Kidney (tissue), 14 donors: ENCODE data around the gene POLR1A. TPM values are rescaled to one million over a fixed set of nuclear protein-coding genes. Genes with fewer than 3 reads are reported as not detected.

ENCODE experiments used
- DNase-seq, 5 donors: peaks; one replicate each; pipeline ENCODE4 v3.0.0-alpha.2; 2013 to 2020
- FAIRE-seq: peaks from 2 replicates; lab custom pipeline; 2012; peaks lifted over from hg19 to GRCh38; lab: Jason Lieb, UNC
- H3K27ac ChIP-seq, 2 donors: one replicate each; pipeline ENCODE4 v1.7.0; 2013; ENCODE audit warnings: low read depth in 2 of 2, low read length in 2 of 2, inconsistent platforms in 1 of 2
- H3K27me3 ChIP-seq: one replicate; pipeline ENCODE4 v1.7.1; 2013; ENCODE audit warnings: low read length, inconsistent platforms; ENCODE audit not compliant: control insufficient read depth, insufficient read depth
- H3K36me3 ChIP-seq, 3 donors: one replicate each; pipeline versions ENCODE4 v1.7.0 to v1.7.1; 2013; ENCODE audit warnings: low read length in 3 of 3, control low read depth in 1 of 3, inconsistent platforms in 1 of 3; ENCODE audit not compliant: insufficient read depth in 3 of 3, control insufficient read depth in 2 of 3
- H3K4me1 ChIP-seq, 3 donors: one replicate each; pipeline versions ENCODE4 v1.7.0 to v1.7.1; 2013; ENCODE audit warnings: low read length in 3 of 3, inconsistent platforms in 1 of 3, low read depth in 1 of 3; ENCODE audit not compliant: control insufficient read depth in 2 of 3, insufficient read depth in 2 of 3
- H3K4me3 ChIP-seq, 3 donors: one replicate each; pipeline versions ENCODE4 v1.7.0 to v1.8.1; 2013; ENCODE audit warnings: low read length in 3 of 3, control low read depth in 1 of 3, inconsistent platforms in 1 of 3
- H3K9ac ChIP-seq, 3 donors: one replicate each; pipeline versions ENCODE4 v1.7.0 to v1.7.1; 2013; ENCODE audit warnings: low read length in 3 of 3, control low read depth in 1 of 3, inconsistent platforms in 1 of 3
- H3K9me3 ChIP-seq, 3 donors: one replicate each; pipeline versions ENCODE4 v1.7.0 to v1.7.1; 2013; ENCODE audit warnings: low read length in 3 of 3, control low read depth in 1 of 3, inconsistent platforms in 1 of 3; ENCODE audit not compliant: control insufficient read depth in 2 of 3, insufficient read depth in 1 of 3
- CTCF ChIP-seq: IDR thresholded peaks from 3 replicates; pipeline ENCODE4 v1.5.1; 2012; ENCODE audit warnings: mild to moderate bottlenecking, moderate library complexity, borderline replicate concordance; ENCODE audit not compliant: insufficient read depth; ENCODE audit errors: extremely low read depth
- intact Hi-C: fragments of 100-400 bp; cut with DNase I; formaldehyde crosslinking; loops from one replicate; pipeline ENCODE4 v1.11.1; 2022
- polyA plus RNA-seq: library from polyadenylated mRNA; stranded (reverse); fragments of 350-450 nt; fragmentation: Illumina TruSeq; extraction: RNeasy Lipid Tissue Mini Kit (QIAGEN cat#74804); gene quantifications from one replicate; pipeline ENCODE4 v1.2.3, GENCODE V29; 2014; ENCODE audit warnings: low read depth, low replicate concordance; ENCODE audit not compliant: insufficient read depth
- total RNA-seq: library from RNA; stranded (reverse); fragmentation: NEBNext Ultra II Directional; extraction: Animal tissue kit (Norgen Biotek cat#: 25700); gene quantifications from one replicate; pipeline ENCODE4 v1.2.1, GENCODE V29; 2021
- donor health status: control.
- donor health status: control.
- donor health status: control.
- donor health status: control.
- donor health status: control.
- donor health status: DM: yes; HTN: yes; CAD: no.
- donor health status: Normal renal cell carcinoma (clear cell type).

POLR1A gene
- total and polyA plus RNA-seq, 2 donors from 2014 or later = 3.4 to 33.7 TPM

GRCh38 chr2:85983766-85984165 lies 121.9 kb downstream of the POLR1A start:
- H3K9ac ChIP-seq = no peak overlapping the region
- H3K4me3 ChIP-seq = no peak overlapping the region
- intact Hi-C loops = no loop called here
- no peaks in the 10 kb centered on the region for H3K36me3 ChIP-seq
- no peaks in the 10 kb centered on the region for H3K27me3 ChIP-seq
- no peaks in the 10 kb centered on the region for H3K9me3 ChIP-seq
- H3K27ac ChIP-seq = no peak overlapping the region
- DNase-seq (no peak), FAIRE-seq (no peak)
- TF ChIP-seq CTCF = no peak
- H3K4me1 ChIP-seq = no peaks in the 10 kb centered on the region

GRCh38 chr2:85981579-85982247 lies 124.0 kb downstream of the POLR1A start:
- DNase-seq (no peak), FAIRE-seq (no peak)
- intact Hi-C loops = no loop called here
- no peaks in the 10 kb centered on the region for H3K36me3 ChIP-seq
- H3K9ac ChIP-seq = no peak overlapping the region
- H3K27me3 ChIP-seq = no peaks in the 10 kb centered on the region
- TF ChIP-seq CTCF = no peak
- H3K27ac ChIP-seq = no peak overlapping the region
- no peaks in the 10 kb centered on the region for H3K4me1 ChIP-seq
- H3K4me3 ChIP-seq = no peak overlapping the region
- H3K9me3 ChIP-seq = no peaks in the 10 kb centered on the region

- intact Hi-C loops = no loop called here
- DNase-seq (no peak), FAIRE-seq (no peak)
These were observed 126.6 kb downstream of the POLR1A start for GRCh38 chr2:85978883-85979780.

More at GRCh38 chr2:85978883-85979780, 126.6 kb downstream of the POLR1A start:
- H3K27me3 ChIP-seq = no peaks in the 10 kb centered on the region
- H3K4me1 ChIP-seq = no peaks in the 10 kb centered on the region
- TF ChIP-seq CTCF = no peak
- H3K4me3 ChIP-seq = no peak overlapping the region
- no peaks in the 10 kb centered on the region for H3K9me3 ChIP-seq
- H3K27ac ChIP-seq = no peak overlapping the region
- H3K36me3 ChIP-seq = no peaks in the 10 kb centered on the region
- no peak overlapping the region for H3K9ac ChIP-seq
